IPS-15b (cell line): ENCODE results near the gene NRBF2.
"Not testable (repeated sequence)": the region's sequence is repeated elsewhere in the genome, so short reads cannot be mapped to it uniquely, and the experiment has no call there.

Experiments
- H3K27me3 ChIP-seq: one replicate; pipeline ENCODE4 v1.6.1; 2013; ENCODE audit warnings: low read length; ENCODE audit not compliant: control insufficient read depth, insufficient read depth
- H3K36me3 ChIP-seq: one replicate; pipeline ENCODE4 v1.6.1; 2013; ENCODE audit warnings: low read length; ENCODE audit not compliant: control insufficient read depth, insufficient read depth
- H3K4me1 ChIP-seq: one replicate; pipeline ENCODE4 v1.6.1; 2013; ENCODE audit warnings: mild to moderate bottlenecking, low read length; ENCODE audit not compliant: control insufficient read depth, insufficient read depth
- H3K4me3 ChIP-seq: one replicate; pipeline ENCODE4 v1.5.1; 2013; ENCODE audit warnings: low read depth, low read length
- H3K9ac ChIP-seq: one replicate; pipeline ENCODE4 v1.6.1; 2013; ENCODE audit warnings: low read depth, mild to moderate bottlenecking, low read length
- H3K9me3 ChIP-seq: one replicate; pipeline ENCODE4 v1.6.1; 2013; ENCODE audit warnings: mild to moderate bottlenecking, low read length; ENCODE audit not compliant: control insufficient read depth, insufficient read depth

The NRBF2 gene

DNA sequence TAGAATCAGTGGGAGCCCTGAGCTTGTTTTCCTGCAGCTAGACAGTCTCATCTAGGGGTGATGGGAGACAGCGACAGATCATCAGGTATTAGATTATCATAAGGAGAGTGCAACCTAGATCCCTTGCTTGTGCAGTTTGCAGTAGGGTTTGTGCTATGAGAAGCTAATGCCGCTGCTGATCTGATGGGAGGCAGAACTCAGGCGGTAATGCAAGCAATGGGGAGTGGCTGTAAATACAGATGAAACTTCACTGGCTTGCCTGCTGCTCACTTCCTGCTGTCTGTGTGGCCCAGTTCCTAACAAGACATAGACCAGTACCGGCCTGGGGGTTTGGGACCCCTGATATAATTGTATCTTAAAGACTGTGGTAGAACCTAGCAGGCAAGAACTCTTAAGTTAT, 17.6 kb downstream of the NRBF2 start:
- Histone ChIP-seq H3K9ac (no peak overlapping the region), H3K4me3 (no peak overlapping the region), H3K4me1 (peaks cover 7% of the 10 kb centered on the region), H3K27me3 (no peaks in the 10 kb centered on the region), H3K36me3 (peaks cover 13% of the 10 kb centered on the region), H3K9me3 (no peaks in the 10 kb centered on the region)

DNA sequence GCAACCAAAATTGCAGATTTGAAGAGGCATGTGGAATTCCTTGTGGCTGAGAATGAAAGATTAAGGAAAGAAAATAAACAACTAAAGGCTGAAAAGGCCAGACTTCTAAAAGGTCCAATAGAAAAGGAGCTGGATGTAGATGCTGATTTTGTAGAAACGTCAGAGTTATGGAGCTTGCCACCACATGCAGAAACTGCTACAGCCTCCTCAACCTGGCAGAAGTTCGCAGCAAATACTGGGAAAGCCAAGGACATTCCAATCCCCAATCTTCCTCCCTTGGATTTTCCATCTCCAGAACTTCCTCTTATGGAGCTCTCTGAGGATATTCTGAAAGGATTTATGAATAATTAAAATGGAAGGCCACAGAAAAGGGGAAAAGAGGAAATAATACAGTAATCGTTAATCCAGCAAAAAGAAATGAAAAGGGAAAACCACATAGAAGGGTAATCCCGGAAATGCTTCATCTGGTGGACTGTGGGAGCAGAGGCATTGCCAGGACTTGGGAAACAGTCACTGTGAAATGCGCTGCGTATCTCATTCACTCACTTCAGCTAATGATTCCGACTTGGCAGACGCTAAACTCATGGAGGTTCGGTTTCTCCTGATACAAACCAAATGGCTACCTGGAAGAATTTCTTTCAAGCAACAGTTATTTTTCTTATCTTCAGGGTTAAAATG, 20.9 kb downstream of the NRBF2 start:
- not testable (repeated sequence) for H3K4me3 ChIP-seq, H3K27me3 ChIP-seq
- peaks cover 13% of the 10 kb centered on the region for H3K36me3 ChIP-seq

DNA sequence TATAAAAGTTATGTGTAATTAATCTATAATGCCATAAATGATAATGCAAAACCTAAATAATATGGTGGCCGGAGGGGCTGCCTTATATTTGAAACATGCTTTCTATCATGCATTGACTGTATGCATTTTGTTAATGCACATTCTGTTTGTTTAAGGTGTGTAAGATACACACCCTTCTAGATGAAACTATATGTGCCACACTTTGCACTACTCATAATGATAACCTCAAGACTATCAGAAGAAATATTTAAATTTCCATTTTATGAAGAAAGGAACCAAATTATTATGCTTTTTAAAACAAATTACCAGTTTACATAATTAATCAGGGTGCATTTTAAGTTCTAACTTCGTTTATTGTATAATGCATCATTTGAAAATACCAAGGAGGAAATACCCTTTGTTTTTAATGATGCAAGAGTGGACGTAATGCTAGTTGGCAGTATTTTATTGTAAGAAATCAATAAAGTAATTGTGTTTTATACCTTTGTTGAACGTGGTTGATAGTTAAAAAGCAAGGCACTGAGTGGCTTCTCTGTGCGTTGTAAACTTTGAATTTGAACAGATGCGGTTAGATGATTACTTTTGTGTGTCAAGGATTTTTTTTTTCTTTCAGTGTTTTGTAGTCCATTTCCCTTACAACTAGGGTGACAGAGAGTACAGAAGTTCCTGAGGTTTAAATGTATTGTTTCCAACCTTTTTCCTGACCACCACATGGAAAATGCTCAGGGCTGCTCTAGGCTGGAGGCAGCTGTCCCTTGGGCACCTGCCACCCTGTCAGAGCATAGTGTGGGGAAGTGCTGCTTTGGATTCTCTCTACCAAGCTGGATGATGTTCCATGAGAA, 21.6 kb downstream of the NRBF2 start:
- Histone ChIP-seq H3K4me1 (no peaks in the 10 kb centered on the region), H3K4me3 (no peak overlapping the region), H3K36me3 (peaks cover 13% of the 10 kb centered on the region), H3K9ac (no peak overlapping the region), H3K9me3 (no peaks in the 10 kb centered on the region), H3K27me3 (no peaks in the 10 kb centered on the region)

More for the DNA sequence above, 20.9 kb downstream of the NRBF2 start:
- H3K9ac ChIP-seq, H3K4me1 ChIP-seq, H3K9me3 ChIP-seq: not testable (repeated sequence)

DNA sequence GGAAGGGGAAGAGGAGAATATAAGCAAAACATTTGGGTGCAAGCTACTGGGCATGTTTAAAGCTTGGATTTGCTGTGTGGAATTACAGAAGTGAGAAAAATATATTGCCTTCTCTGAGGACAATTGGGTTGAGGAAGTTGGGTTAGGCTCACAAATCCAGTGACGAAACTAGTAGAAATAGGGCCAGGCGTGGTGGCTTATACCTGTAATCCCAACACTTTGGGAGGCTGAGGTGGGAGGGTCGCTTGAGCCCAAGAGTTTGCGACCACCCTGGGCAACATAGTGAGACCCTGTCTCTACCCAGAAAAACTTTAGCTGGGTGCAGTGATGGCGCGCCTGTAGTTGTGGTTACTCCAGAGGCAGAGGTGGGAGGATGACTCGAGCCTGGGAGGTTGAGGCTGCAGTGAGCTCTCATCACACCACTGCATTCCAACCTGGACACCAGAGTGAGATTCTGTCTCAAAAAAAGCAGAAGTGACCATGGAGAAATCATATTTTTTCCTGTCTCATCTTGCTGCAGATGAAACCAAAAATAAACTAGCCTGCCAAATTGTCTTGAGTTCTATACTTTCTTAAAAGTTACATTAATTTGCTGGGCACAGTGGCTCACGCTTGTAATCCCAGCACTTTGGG, 22.4 kb downstream of the NRBF2 start:
- no peak overlapping the region for H3K9ac ChIP-seq
- H3K36me3 ChIP-seq, result peaks cover 13% of the 10 kb centered on the region

DNA sequence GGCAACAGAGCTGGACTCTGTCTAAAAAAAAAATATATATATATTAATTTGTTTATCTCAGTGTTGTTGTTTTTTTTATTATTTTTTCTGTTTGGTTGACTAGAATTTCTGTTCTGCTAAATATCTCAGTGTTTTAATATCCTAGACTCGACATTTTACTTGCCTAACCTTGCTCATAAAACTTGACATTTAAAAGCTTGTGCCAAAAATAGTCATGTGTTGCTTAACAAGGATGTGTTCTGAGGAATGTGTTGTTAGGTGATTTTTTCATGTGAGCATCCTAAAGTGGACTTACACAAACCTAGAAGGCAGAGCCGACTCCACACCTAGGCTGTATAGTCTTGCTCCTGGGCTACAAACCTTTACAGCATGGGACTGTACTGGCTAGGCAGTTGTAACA, 23.1 kb downstream of the NRBF2 start:
- no peak overlapping the region for H3K9ac ChIP-seq

More for the DNA sequence above, 22.4 kb downstream of the NRBF2 start:
- Histone ChIP-seq H3K9me3 (no peaks in the 10 kb centered on the region), H3K27me3 (no peaks in the 10 kb centered on the region), H3K4me1 (no peaks in the 10 kb centered on the region), H3K4me3 (no peak overlapping the region)

DNA sequence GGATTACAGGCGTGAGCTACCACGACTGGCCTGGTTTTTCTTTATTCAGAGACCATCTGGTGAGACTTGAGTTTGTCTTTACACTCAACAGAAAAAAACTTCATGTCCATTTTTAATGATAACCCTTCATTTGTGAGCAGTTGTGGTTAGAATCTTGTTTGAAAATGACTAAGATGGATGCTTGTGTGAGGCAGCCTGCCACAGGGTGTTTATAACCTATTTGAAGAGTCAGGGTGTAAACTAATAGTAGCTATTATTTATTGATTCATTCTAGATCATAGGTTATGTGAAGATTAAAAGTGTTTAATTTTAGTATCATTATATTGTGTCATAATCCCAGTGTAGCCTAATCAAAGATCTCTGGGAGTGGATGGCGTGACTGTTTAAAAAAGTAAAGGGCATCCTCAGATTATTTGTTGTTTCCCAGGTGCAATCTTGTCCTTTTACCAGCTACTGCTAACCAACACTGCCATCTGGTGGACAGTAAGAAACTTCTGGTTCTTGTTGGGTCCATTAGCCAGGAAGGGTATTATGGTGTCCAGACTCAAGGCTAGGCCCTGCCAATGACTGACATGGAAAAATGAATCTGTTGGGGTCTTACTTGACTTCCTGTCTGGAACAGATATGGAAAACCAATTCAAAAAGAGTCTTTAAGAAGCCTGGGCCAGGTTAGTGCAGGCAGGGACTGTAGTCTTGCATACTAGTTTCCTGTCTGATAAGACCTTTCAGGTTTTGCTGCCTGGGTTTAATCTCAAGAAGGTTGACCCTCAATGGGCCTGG, 24.9 kb downstream of the NRBF2 start:
- peaks cover 9% of the 10 kb centered on the region for H3K36me3 ChIP-seq
- no peaks in the 10 kb centered on the region for H3K4me1 ChIP-seq
- no peaks in the 10 kb centered on the region for H3K27me3 ChIP-seq
- H3K4me3 ChIP-seq, result no peak overlapping the region
- no peaks in the 10 kb centered on the region for H3K9me3 ChIP-seq
- H3K9ac ChIP-seq, result no peak overlapping the region

More for the DNA sequence above, 23.1 kb downstream of the NRBF2 start:
- H3K4me1 ChIP-seq, result no peaks in the 10 kb centered on the region
- peaks cover 13% of the 10 kb centered on the region for H3K36me3 ChIP-seq
- H3K27me3 ChIP-seq, result no peaks in the 10 kb centered on the region
- no peaks in the 10 kb centered on the region for H3K9me3 ChIP-seq
- no peak overlapping the region for H3K4me3 ChIP-seq

DNA sequence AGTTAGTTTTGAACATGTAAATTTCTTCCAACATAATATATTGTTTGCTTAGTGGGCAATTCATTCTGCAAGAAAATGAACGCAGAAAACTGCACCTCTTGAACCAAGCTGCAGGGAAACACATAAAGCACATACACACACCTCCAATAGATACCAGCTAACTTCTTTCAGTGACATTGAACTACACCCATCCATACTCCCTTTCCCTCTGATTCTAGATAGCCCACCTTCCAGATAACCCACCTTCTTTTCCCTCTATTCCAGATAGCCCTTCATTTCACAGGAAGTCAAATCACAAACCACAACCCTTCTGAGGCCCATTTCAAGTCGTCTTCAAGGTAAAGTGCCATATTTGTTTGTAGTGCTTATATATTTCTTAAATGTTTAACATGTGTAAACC, 28.5 kb downstream of the NRBF2 start:
- Histone ChIP-seq H3K9me3 (no peaks in the 10 kb centered on the region), H3K27me3 (no peaks in the 10 kb centered on the region), H3K4me3 (no peak overlapping the region), H3K36me3 (peaks cover 6% of the 10 kb centered on the region), H3K9ac (no peak overlapping the region), H3K4me1 (no peaks in the 10 kb centered on the region)

DNA sequence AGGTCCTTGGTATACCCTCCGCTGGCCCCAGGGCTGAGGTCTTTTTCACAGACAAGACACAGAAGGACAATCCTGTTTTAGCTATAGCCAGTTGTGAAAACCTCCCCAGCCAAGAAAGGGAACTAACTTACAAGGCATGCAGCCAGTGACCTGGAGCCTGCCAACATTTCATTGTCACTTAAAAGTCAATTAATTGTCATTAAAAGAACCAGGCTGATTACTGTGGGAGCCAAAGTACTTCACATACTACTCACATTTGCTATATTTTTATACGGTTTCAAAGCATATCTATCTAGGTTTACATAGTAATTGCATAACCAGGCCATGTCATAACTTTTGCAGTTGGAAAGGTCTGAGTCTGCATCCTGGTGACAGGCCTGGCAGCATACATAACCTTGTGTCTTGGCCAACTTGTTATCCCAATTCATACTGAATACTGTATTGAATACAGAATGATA, 31.1 kb downstream of the NRBF2 start:
- H3K4me3 ChIP-seq, result no peak overlapping the region
- no peaks in the 10 kb centered on the region for H3K9me3 ChIP-seq
- H3K9ac ChIP-seq, result no peak overlapping the region
- no peaks in the 10 kb centered on the region for H3K27me3 ChIP-seq
- peaks cover 6% of the 10 kb centered on the region for H3K36me3 ChIP-seq
- H3K4me1 ChIP-seq, result no peaks in the 10 kb centered on the region

DNA sequence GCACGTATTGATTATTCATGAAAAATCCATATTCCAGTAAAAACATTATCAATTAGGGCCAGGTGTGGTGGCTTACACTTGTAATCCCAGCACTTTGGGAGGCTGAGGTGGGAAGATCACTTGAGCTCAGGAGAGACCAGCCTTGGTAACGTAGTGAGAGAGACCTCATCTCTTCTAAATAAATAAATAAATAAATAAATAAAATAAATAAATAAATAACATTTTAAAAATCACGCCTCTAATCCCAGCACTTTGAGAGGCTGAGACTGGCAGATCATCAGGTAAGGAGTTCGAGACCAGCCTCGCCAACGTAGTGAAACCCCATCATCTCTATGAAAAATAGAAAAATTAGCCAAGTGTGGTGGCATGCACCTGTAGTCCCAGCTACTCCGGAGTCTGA, 32.1 kb downstream of the NRBF2 start:
- Histone ChIP-seq H3K4me3 (no peak overlapping the region), H3K27me3 (no peaks in the 10 kb centered on the region), H3K9me3 (no peaks in the 10 kb centered on the region), H3K9ac (no peak overlapping the region), H3K36me3 (peaks cover 8% of the 10 kb centered on the region), H3K4me1 (no peaks in the 10 kb centered on the region)

DNA sequence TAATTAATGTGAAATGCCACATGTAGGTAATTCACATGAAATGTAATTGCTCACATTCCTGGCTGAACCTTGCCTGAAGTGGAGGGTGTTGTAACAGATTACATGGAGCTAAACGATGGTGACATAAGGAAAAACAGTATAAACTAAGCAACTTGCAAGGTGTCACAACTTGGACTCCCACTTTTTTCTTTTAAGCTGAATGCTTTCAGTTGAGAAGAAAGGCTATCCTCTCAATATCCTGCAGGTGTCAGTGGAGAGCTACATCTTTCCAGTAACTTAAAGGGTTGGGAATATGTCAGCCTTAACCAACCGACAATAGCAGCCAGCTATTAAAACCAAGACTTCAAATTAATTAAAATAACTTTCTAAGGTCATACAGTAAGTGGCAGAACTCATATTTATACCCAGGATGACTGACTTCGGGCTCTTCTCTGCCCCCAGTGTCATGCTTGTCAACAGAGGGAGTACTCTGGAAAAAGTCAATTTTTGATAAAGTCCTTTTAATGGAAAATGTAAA, 33.7 kb downstream of the NRBF2 start:
- H3K36me3 ChIP-seq, result peaks cover 20% of the 10 kb centered on the region
- H3K4me3 ChIP-seq, result no peak overlapping the region
- no peak overlapping the region for H3K9ac ChIP-seq

DNA sequence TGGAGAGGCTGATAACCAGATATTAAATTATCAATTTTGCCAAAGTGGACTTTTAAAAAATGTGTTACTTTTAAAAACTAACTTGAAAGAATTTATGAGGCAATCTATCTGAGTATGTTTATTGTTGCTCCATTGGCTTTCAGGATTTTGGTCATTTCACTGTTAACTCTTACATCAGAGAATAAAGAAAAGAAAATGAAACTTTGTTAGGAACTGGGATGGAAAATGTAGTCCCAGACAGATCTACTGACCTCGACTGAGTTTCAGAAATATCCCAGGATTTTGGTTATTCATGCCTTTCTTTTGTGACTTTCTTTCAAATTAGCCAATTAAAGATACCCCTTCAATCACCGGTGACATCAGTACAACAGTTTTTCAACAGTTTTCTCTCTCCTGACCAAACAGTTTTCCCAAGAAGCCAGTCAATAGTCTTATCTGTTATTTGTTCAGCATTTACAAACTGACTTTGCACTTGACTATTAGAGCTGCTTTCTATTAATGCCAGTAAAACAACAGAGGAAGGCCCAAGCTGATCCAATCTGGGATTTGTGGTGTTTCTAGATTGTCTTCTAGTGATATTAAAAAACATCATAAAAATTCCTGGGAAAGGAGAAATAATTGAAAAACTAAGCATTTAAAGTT, 35.8 kb downstream of the NRBF2 start:
- Histone ChIP-seq H3K9ac (no peak overlapping the region), H3K27me3 (no peaks in the 10 kb centered on the region), H3K36me3 (peaks cover 30% of the 10 kb centered on the region), H3K4me3 (no peak overlapping the region), H3K4me1 (no peaks in the 10 kb centered on the region), H3K9me3 (no peaks in the 10 kb centered on the region)

More for the DNA sequence above, 33.7 kb downstream of the NRBF2 start:
- no peaks in the 10 kb centered on the region for H3K4me1 ChIP-seq
- no peaks in the 10 kb centered on the region for H3K9me3 ChIP-seq
- no peaks in the 10 kb centered on the region for H3K27me3 ChIP-seq
